ENCODE results near the gene CASZ1. TPM values are rescaled to one million over a fixed set of nuclear protein-coding genes. Genes with fewer than 3 reads are reported as not detected.

CASZ1 gene
- polyA plus RNA-seq, 3 donors = 0.30 to 3.7 (median 0.50) TPM

GRCh38 chr1:10733474-10734366 is 62.7 kb downstream of the CASZ1 start:
- Mint-ChIP-seq H3K4me3 (no peak overlapping the region), H3K9me3 (no peaks in the 10 kb centered on the region), H3K27ac (no peak overlapping the region), H3K36me3 (no peaks in the 10 kb centered on the region), H3K27me3 (ENCODE audit: low read depth in 3 of 3) (peaks cover 1 to 7% (median 5%) of the 10 kb centered on the region in 3 donors), H3K4me1 (no peaks in the 10 kb centered on the region)
- DNase-seq = no peak
- no peaks in the 10 kb centered on the region for H3K27me3 ChIP-seq (ENCODE audit: control insufficient read depth in 2 of 2, insufficient read depth in 2 of 2, low read length in 2 of 2)
- H3K4me2 ChIP-seq (replicated peaks; ENCODE audit: extremely low read depth, low read length, poor library complexity, severe bottlenecking) = no peak overlapping the region
- H3K27ac ChIP-seq (ENCODE audit: low read depth in 1 of 2, low read length in 2 of 2) = no peak overlapping the region
- H3K79me2 ChIP-seq (ENCODE audit: insufficient read depth, low read length) = no peaks in the 10 kb centered on the region
- no peaks in the 10 kb centered on the region for H3K9me3 ChIP-seq (replicated peaks in 1 of 2; ENCODE audit: control insufficient read depth in 1 of 2, insufficient read depth in 1 of 2, low read length in 2 of 2)
- intact Hi-C loops (cut with micrococcal nuclease) = no loop called here
- no peak overlapping the region for H3K9ac ChIP-seq (ENCODE audit: insufficient read depth, low read length, poor library complexity, severe bottlenecking)
- TF ChIP-seq CTCF (IDR thresholded peaks at IDR 0.05) = no peak
- H3K4me3 ChIP-seq (replicated peaks in 1 of 3; ENCODE audit: low read depth in 2 of 3, low read length in 3 of 3) = no peak overlapping the region
- H3K36me3 ChIP-seq (replicated peaks in 1 of 2; ENCODE audit: control insufficient read depth in 1 of 2, insufficient read depth in 2 of 2, low read length in 2 of 2) = no peaks in the 10 kb centered on the region
- H2AFZ ChIP-seq (ENCODE audit: insufficient read depth, low read depth, low read length, poor library complexity, severe bottlenecking) = no peak overlapping the region
- H4K20me1 ChIP-seq (ENCODE audit: insufficient read depth, low read length) = no peaks in the 10 kb centered on the region
- 100% methylated on average over 3 of the region's 11 CpGs for WGBS (ENCODE audit: insufficient coverage)
- H3K4me1 ChIP-seq (ENCODE audit: control insufficient read depth in 1 of 2, insufficient read depth in 2 of 2, low read length in 2 of 2) = no peaks in the 10 kb centered on the region

GRCh38 chr1:10730985-10731384 is 65.5 kb downstream of the CASZ1 start:
- no peaks in the 10 kb centered on the region for H3K36me3 ChIP-seq (replicated peaks in 1 of 2; ENCODE audit: control insufficient read depth in 1 of 2, insufficient read depth in 2 of 2, low read length in 2 of 2)
- TF ChIP-seq CTCF (IDR thresholded peaks at IDR 0.05) = no peak
- H3K27me3 ChIP-seq (ENCODE audit: control insufficient read depth in 2 of 2, insufficient read depth in 2 of 2, low read length in 2 of 2) = no peaks in the 10 kb centered on the region
- H3K4me2 ChIP-seq (replicated peaks; ENCODE audit: extremely low read depth, low read length, poor library complexity, severe bottlenecking) = no peak overlapping the region
- no peaks in the 10 kb centered on the region for H3K4me1 Mint-ChIP-seq
- H3K36me3 Mint-ChIP-seq = no peaks in the 10 kb centered on the region
- no peak for DNase-seq
- no peak overlapping the region for H3K4me3 Mint-ChIP-seq
- no peak overlapping the region for H3K27ac ChIP-seq (ENCODE audit: low read depth in 1 of 2, low read length in 2 of 2)
- H3K4me3 ChIP-seq (replicated peaks in 1 of 3; ENCODE audit: low read depth in 2 of 3, low read length in 3 of 3) = no peak overlapping the region
- no peak overlapping the region for H3K27ac Mint-ChIP-seq
- intact Hi-C loops (cut with micrococcal nuclease) = no loop called here
- H3K79me2 ChIP-seq (ENCODE audit: insufficient read depth, low read length) = no peaks in the 10 kb centered on the region
- no peaks in the 10 kb centered on the region for H3K4me1 ChIP-seq (ENCODE audit: control insufficient read depth in 1 of 2, insufficient read depth in 2 of 2, low read length in 2 of 2)
- peaks cover 1 to 7% (median 2%) of the 10 kb centered on the region in 3 donors for H3K27me3 Mint-ChIP-seq (ENCODE audit: low read depth in 3 of 3)
- H3K9ac ChIP-seq (ENCODE audit: insufficient read depth, low read length, poor library complexity, severe bottlenecking) = no peak overlapping the region
- no peaks in the 10 kb centered on the region for H3K9me3 Mint-ChIP-seq
- no peaks in the 10 kb centered on the region for H3K9me3 ChIP-seq (replicated peaks in 1 of 2; ENCODE audit: control insufficient read depth in 1 of 2, insufficient read depth in 1 of 2, low read length in 2 of 2)
- H4K20me1 ChIP-seq (ENCODE audit: insufficient read depth, low read length) = no peaks in the 10 kb centered on the region
- H2AFZ ChIP-seq (ENCODE audit: insufficient read depth, low read depth, low read length, poor library complexity, severe bottlenecking) = no peak overlapping the region
- no CpG with 5 or more reads among the region's 7 CpGs for WGBS (ENCODE audit: insufficient coverage)

Data from CD14-positive monocyte (primary cell).